GM12878 (cell line): ENCODE data around the gene BDNF. TPM values are rescaled to one million over a fixed set of nuclear protein-coding genes. Genes with fewer than 3 reads are reported as not detected.

Experiments used
- ATAC-seq: fragments of 200-7000 bp; cut with Tn5 transposase; 3 replicates; pipeline ENCODE4 v1.9.1; 2020; ENCODE audit warnings: mild to moderate bottlenecking, moderate library complexity
- BruUV-seq: library from RNA; stranded (reverse); fragments of 400-500 nt; replicated peaks from 2 replicates; lab custom pipeline; 2021; lab: Mats Ljungman, UMichigan
- CTCF ChIA-PET: fragments of 300-600 bp; sonication (Branson Sonifier 250); formaldehyde crosslinking; extraction: SDS; loops from one replicate; lab custom pipeline; 2021; ENCODE audit warnings: inconsistent platforms; lab: Yijun Ruan, JAX
- POLR2A ChIA-PET: fragments of 350-600 bp; formaldehyde crosslinking; extraction: SDS; loops from one replicate; lab custom pipeline; 2021; ENCODE audit warnings: inconsistent platforms; lab: Charles Lee
- RAD21 ChIA-PET: fragments of 300-600 bp; sonication (Branson Sonifier 250); formaldehyde crosslinking; loops from one replicate; lab custom pipeline; 2023; ENCODE audit warnings: antibody characterized with exemption; ENCODE audit not compliant: unreplicated experiment; lab: Charles Lee
- SMC1A ChIA-PET: fragments of 300-600 bp; sonication (Branson Sonifier 250); formaldehyde crosslinking; loops from one replicate; lab custom pipeline; 2023; ENCODE audit not compliant: unreplicated experiment, uncharacterized antibody; lab: Charles Lee
- DNase-seq: peaks from one replicate; pipeline ENCODE4 v3.0.0-alpha.2; 2011; ENCODE audit warnings: low read depth, low spot score
- FAIRE-seq: peaks from 3 replicates; lab custom pipeline; 2011; peaks lifted over from hg19 to GRCh38; lab: Jason Lieb, UNC
- H2AFZ ChIP-seq: 2 replicates; pipeline ENCODE4 v1.6.0; 2011; ENCODE audit warnings: low read depth, low read length, control low read depth; ENCODE audit not compliant: control insufficient read depth
- H3K27ac ChIP-seq: 2 replicates; pipeline ENCODE4 v1.5.1; 2011; ENCODE audit warnings: control low read depth; ENCODE audit not compliant: control insufficient read depth, insufficient read depth
- H3K27me3 ChIP-seq, 2 experiments: replicated peaks in 1 of 2; 2 replicates each; pipeline versions ENCODE4 v1.6.0 to v1.6.1; 2011; ENCODE audit warnings: low read length in 1 of 2; ENCODE audit not compliant: control insufficient read depth in 2 of 2, insufficient read depth in 2 of 2
- H3K36me3 ChIP-seq, 2 experiments: 2 replicates each; pipeline ENCODE4 v1.5.1; 2011; ENCODE audit warnings: low read length in 1 of 2; ENCODE audit not compliant: control insufficient read depth in 2 of 2, insufficient read depth in 2 of 2
- H3K4me1 ChIP-seq: 2 replicates; pipeline ENCODE4 v1.6.1; 2011; ENCODE audit warnings: mild to moderate bottlenecking, low read length, moderate library complexity, mixed read lengths; ENCODE audit not compliant: control insufficient read depth, insufficient read depth
- H3K4me2 ChIP-seq: 2 replicates; pipeline ENCODE4 v1.6.0; 2011; ENCODE audit warnings: control low read depth; ENCODE audit not compliant: control insufficient read depth, insufficient read depth
- H3K4me3 ChIP-seq: fragments of 200-600 bp; sonication (generic); 2 replicates; pipeline ENCODE4 v1.5.1; 2016
- H3K79me2 ChIP-seq: 2 replicates; pipeline ENCODE4 v1.6.0; 2011; ENCODE audit warnings: low read length; ENCODE audit not compliant: control insufficient read depth, insufficient read depth
- H3K9ac ChIP-seq: 2 replicates; pipeline ENCODE4 v1.8.0; 2011; ENCODE audit warnings: low read length, control low read depth, mixed read lengths; ENCODE audit not compliant: control insufficient read depth, insufficient read depth
- H3K9me3 ChIP-seq: replicated peaks from 3 replicates; pipeline ENCODE4 v1.5.1; 2011; ENCODE audit warnings: mild to moderate bottlenecking, low read length; ENCODE audit not compliant: control insufficient read depth, insufficient read depth
- H4K20me1 ChIP-seq: 2 replicates; pipeline ENCODE4 v1.6.0; 2011; ENCODE audit not compliant: control insufficient read depth, insufficient read depth
- EZH2 ChIP-seq: IDR thresholded peaks from 2 replicates; pipeline ENCODE4 v1.6.1; 2012; ENCODE audit warnings: low read depth, mild to moderate bottlenecking, control low read depth, inconsistent platforms, low read length, borderline replicate concordance; ENCODE audit not compliant: control insufficient read depth
- FOS ChIP-seq: IDR thresholded peaks from 3 replicates; pipeline ENCODE4 v1.6.1; 2011; ENCODE audit warnings: borderline replicate concordance; ENCODE audit not compliant: insufficient read length; ENCODE audit errors: extremely low read depth
- IRF4 ChIP-seq: IDR thresholded peaks from 2 replicates; pipeline ENCODE4 v1.6.1; 2011; ENCODE audit warnings: low read depth, low read length
- LARP7 ChIP-seq: fragments of 450-650 bp; IDR thresholded peaks from 2 replicates; pipeline ENCODE4 v1.6.1; 2017; ENCODE audit warnings: mild to moderate bottlenecking
- WGBS: methylation state at CpG from one replicate; pipeline ENCODE4 v1.1.6; 2016; ENCODE audit warnings: low lambda C conversion rate; ENCODE audit not compliant: insufficient replicate concordance, insufficient coverage; ENCODE audit errors: missing lambda C conversion rate; 5-methylcytosine and 5-hydroxymethylcytosine counted together
- in situ Hi-C: fragments of 300-500 bp; cut with MboI; formaldehyde crosslinking; loops from 9 replicates; pipeline ENCODE4 v1.14.3; 2018; ENCODE audit warnings: mixed read lengths
- intact Hi-C: fragments of 100-400 bp; cut with micrococcal nuclease; formaldehyde crosslinking; loops from one replicate; pipeline ENCODE4 v1.14.2; 2022; ENCODE audit not compliant: unreplicated experiment
- polyA plus RNA-seq, 11 experiments: library from polyadenylated mRNA; depleted of rRNA in 4 of 11; unstranded in 6 of 11; stranded (reverse) in 5 of 11; fragments of >200 nt; fragmentation: Nextera tagmentation in 4 of 11; fragmentation: Illumina TruSeq in 1 of 11; extraction: Ambion mirVana in 4 of 11; extraction: Trizol in 1 of 11; gene quantifications; 1 replicate in 1 of 11; 2 replicates in 10 of 11; pipeline versions ENCODE4 v1.2.1 to v1.2.3, GENCODE V29; 2011 to 2016; ENCODE audit warnings: inconsistent platforms in 2 of 11, missing spikeins in 2 of 11, low read depth in 1 of 11
- total RNA-seq, 4 experiments: library from RNA; depleted of rRNA in 3 of 4; stranded (reverse); fragments of >200 nt in 3 of 4; fragmentation: Illumina TruSeq in 1 of 4; extraction: Trizol in 1 of 4; gene quantifications; 2 replicates each; pipeline versions ENCODE4 v1.2.1 to v1.2.3, GENCODE V29; 2013 to 2021

Gene BDNF
- total and polyA plus RNA-seq, 10 of the 15 experiments (the other 5 are each of a cell fraction or from before 2014, with no cell fraction given): 0.02 to 0.24 (median 0.06) TPM; not detected in 2

- no peak for TF ChIP-seq LARP7
Observed at GRCh38 chr11:27625347-27625912, 74.8 kb downstream of the BDNF start (continued).

- 35% methylated on average over 5 of the region's 5 CpGs for WGBS
- DNase-seq (no peak), ATAC-seq (no peak), FAIRE-seq (no peak)
- Histone ChIP-seq H3K4me3 (no peak overlapping the region), H3K27me3 (no peaks in the 10 kb centered on the region), H3K27ac (no peak overlapping the region), H3K4me2 (no peak overlapping the region), H3K9ac (no peak overlapping the region), H3K4me1 (no peaks in the 10 kb centered on the region), H3K9me3 (no peaks in the 10 kb centered on the region), H3K79me2 (no peaks in the 10 kb centered on the region), H2AFZ (no peak overlapping the region), H4K20me1 (no peaks in the 10 kb centered on the region), H3K36me3 (no peaks in the 10 kb centered on the region)
- in situ Hi-C loops (no loop called here), intact Hi-C loops (no loop called here)
- ChIA-PET POLR2A (no interaction called here), RAD21 (no interaction called here), CTCF (no interaction called here), SMC1A (no interaction called here)
- no TSS peak for BruUV-seq
- TF ChIP-seq EZH2: no peak
- TF ChIP-seq IRF4: no peak
- no peak for TF ChIP-seq FOS
Observed at GRCh38 chr11:27623945-27624523, 76.2 kb downstream of the BDNF start.
